ENCODE results near the gene MAOB.

DNA sequence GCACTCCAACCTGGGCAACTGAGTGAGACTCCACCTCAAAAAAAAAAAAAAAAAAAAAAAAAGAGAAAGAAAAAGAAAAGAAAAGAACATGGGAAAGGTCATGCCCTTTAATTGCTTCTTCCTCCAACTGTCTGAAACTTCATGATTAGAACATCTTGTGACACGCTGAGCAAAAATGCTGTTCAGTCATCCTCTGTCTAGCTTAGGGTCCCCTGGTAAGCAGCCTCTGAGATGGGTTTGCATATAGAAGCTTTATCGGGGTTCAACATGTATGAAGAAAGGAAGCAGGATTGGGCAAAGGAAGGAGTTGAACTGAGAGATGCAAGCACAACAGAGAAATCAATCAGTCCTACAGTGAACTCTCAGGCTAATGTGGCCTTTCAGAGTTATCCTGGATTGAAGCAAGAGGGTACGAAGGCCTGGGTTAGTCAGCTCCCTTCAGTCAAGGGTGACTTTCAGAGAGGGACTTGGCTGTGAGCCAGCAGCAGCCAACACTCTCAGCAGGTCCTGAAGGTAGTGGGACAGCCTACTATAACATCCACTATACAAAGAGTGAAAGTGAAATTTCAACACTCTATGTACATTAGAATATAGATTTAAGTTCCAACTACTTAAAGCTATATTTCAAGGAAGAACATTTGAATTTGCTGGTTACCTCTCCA is 11.4 kb downstream of the MAOB start:
- TF ChIP-seq, protein P1, sequence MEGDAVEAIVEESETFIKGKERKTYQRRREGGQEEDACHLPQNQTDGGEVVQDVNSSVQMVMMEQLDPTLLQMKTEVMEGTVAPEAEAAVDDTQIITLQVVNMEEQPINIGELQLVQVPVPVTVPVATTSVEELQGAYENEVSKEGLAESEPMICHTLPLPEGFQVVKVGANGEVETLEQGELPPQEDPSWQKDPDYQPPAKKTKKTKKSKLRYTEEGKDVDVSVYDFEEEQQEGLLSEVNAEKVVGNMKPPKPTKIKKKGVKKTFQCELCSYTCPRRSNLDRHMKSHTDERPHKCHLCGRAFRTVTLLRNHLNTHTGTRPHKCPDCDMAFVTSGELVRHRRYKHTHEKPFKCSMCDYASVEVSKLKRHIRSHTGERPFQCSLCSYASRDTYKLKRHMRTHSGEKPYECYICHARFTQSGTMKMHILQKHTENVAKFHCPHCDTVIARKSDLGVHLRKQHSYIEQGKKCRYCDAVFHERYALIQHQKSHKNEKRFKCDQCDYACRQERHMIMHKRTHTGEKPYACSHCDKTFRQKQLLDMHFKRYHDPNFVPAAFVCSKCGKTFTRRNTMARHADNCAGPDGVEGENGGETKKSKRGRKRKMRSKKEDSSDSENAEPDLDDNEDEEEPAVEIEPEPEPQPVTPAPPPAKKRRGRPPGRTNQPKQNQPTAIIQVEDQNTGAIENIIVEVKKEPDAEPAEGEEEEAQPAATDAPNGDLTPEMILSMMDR (IDR thresholded peaks at IDR 0.05) = no peak
- TF ChIP-seq POLR2A (IDR thresholded peaks at IDR 0.05) = no peak
